NB4 (cell line): ENCODE results near the gene KLHL26.

Source experiments
- POLR2A ChIP-seq: IDR thresholded peaks from 2 replicates; pipeline ENCODE4 v1.6.1; 2011; ENCODE audit warnings: mild to moderate bottlenecking; ENCODE audit not compliant: insufficient read length; ENCODE audit errors: extremely low read depth
- TF ChIP-seq, protein P1 (sequence below): IDR thresholded peaks from one replicate; pipeline ENCODE4 v1.5.1; 2012; ENCODE audit warnings: low read depth, low read length

DNA sequence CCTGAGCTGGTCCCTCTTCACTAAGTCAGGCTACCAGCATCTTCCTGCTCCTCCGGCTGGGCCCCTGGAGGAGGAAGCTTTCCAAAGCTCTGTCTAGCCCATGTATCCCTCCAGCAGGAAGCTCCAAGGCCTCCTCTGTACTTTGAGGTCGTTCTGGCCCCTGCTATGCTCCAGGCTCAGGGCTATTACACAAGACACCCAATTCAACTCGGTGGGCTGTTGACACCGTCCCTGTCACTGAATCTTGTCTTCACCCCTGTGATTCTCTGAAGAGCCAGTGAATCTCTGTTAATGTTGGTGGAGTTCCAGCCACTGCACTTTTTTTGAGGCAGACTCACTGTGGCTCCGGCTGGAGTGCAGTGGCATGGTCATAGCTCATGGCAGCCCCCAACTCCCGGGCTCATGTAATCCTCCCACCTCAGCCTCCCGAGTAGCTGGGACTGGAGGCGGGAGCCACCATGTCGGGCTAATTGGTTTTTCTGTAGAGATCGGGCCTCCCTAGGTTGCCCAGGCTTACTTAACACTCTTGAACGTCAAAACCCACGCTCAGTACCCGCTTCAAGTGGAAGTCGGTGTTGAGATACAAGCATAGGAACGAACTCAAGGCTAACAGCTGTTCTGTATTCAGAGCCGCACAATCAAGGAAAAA is 48.7 kb upstream of the KLHL26 start:
- TF ChIP-seq, protein P1, sequence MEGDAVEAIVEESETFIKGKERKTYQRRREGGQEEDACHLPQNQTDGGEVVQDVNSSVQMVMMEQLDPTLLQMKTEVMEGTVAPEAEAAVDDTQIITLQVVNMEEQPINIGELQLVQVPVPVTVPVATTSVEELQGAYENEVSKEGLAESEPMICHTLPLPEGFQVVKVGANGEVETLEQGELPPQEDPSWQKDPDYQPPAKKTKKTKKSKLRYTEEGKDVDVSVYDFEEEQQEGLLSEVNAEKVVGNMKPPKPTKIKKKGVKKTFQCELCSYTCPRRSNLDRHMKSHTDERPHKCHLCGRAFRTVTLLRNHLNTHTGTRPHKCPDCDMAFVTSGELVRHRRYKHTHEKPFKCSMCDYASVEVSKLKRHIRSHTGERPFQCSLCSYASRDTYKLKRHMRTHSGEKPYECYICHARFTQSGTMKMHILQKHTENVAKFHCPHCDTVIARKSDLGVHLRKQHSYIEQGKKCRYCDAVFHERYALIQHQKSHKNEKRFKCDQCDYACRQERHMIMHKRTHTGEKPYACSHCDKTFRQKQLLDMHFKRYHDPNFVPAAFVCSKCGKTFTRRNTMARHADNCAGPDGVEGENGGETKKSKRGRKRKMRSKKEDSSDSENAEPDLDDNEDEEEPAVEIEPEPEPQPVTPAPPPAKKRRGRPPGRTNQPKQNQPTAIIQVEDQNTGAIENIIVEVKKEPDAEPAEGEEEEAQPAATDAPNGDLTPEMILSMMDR, result no peak
- no peak for TF ChIP-seq POLR2A
